ENCODE measurements around the gene CLCN7. TPM values are rescaled to one million over a fixed set of nuclear protein-coding genes. Genes with fewer than 3 reads are reported as not detected.

Gene CLCN7
- total RNA-seq, 1 experiment from 2014 or later, result 8.9 TPM

DNA sequence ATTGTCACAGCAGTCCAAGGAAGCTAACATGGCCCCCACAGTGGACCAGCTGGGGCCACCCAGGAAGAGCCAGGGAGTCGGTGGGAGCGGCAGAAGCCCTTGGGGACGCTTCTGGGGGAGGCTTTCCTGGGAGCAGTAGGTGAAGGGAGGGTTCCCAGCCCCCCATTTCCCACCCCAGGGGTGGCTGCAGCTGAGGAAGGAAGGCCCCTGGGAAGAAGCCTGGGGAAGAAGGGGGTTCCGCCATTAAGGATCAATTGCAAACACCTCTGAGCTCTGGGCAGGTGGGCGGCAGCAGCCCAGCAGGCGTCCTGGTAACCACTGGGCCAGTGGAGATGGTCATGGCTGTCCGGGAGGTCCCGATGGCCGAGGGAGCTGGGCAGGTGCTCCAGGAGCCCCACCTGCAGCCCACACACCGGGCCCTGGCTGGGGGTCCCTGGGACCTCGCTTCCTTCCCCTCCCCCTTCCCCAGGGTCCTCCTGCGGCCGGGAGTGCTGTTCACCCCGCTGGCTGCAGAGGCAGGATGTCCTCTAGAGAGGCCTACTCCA lies 44.5 kb downstream of the CLCN7 start:
- H3K27ac ChIP-seq (ENCODE audit: low read length), result no peak overlapping the region
- DNase-seq, result no peak
- no peaks in the 10 kb centered on the region for H3K36me3 ChIP-seq (ENCODE audit: insufficient read depth, low read length)
- no peaks in the 10 kb centered on the region for H3K9me2 ChIP-seq (replicated peaks; ENCODE audit: insufficient read depth, low read length)
- H3K9me3 ChIP-seq (ENCODE audit: low read length), result no peaks in the 10 kb centered on the region
- H3K4me1 ChIP-seq (ENCODE audit: low read length), result 0 out of 2 replicates have a peak, but pooled peaks cover 2% of the 10 kb centered on the region
- no peak overlapping the region for H3K4me3 ChIP-seq (ENCODE audit: low read length)
- no peak overlapping the region for H2AFZ ChIP-seq (ENCODE audit: low read length)
- H3K9ac ChIP-seq (ENCODE audit: low read length), result no peak overlapping the region
- no peaks in the 10 kb centered on the region for H4K20me1 ChIP-seq (ENCODE audit: insufficient read depth, low read depth, low read length)
- H3K27me3 ChIP-seq (ENCODE audit: low read length), result no peaks in the 10 kb centered on the region
- no peaks in the 10 kb centered on the region for H3K79me2 ChIP-seq (ENCODE audit: low read length)
- no peak overlapping the region for H3K4me2 ChIP-seq (ENCODE audit: low read depth, low read length, poor library complexity, severe bottlenecking)

DNA sequence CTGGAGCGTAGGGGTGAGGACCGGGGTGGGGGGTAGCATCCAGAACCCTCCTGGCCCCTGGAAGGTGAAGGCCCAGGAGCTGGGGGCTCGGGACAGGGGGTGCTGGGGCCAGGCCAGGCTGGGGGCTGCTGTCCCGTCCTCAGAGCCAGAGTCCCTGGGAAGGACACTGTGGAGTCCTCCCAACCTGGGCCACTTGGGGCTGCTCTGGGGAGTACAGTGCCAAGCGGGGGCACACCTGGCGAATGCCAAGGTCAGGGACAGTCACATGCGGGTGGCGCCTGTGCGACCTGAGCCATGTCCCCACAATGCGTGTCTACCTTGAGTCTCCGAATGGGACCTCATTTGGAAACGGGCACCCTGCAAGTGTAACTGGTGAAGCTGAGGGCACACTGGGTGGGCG lies 45.2 kb downstream of the CLCN7 start:
- H3K9ac ChIP-seq (ENCODE audit: low read length), result no peak overlapping the region
- H3K9me3 ChIP-seq (ENCODE audit: low read length), result no peaks in the 10 kb centered on the region
- H3K27me3 ChIP-seq (ENCODE audit: low read length), result no peaks in the 10 kb centered on the region
- no peaks in the 10 kb centered on the region for H3K9me2 ChIP-seq (replicated peaks; ENCODE audit: insufficient read depth, low read length)
- no peak overlapping the region for H3K27ac ChIP-seq (ENCODE audit: low read length)
- no peak overlapping the region for H3K4me3 ChIP-seq (ENCODE audit: low read length)
- no peak for DNase-seq
- no peaks in the 10 kb centered on the region for H4K20me1 ChIP-seq (ENCODE audit: insufficient read depth, low read depth, low read length)
- H3K36me3 ChIP-seq (ENCODE audit: insufficient read depth, low read length), result no peaks in the 10 kb centered on the region
- no peak overlapping the region for H2AFZ ChIP-seq (ENCODE audit: low read length)
- H3K4me1 ChIP-seq (ENCODE audit: low read length), result 0 out of 2 replicates have a peak, but pooled peaks cover 2% of the 10 kb centered on the region
- H3K4me2 ChIP-seq (ENCODE audit: low read depth, low read length, poor library complexity, severe bottlenecking), result no peak overlapping the region
- H3K79me2 ChIP-seq (ENCODE audit: low read length), result no peaks in the 10 kb centered on the region

- Histone ChIP-seq H3K79me2 (ENCODE audit: low read length) (no peaks in the 10 kb centered on the region), H3K27me3 (ENCODE audit: low read length) (no peaks in the 10 kb centered on the region), H3K9me2 (replicated peaks; ENCODE audit: insufficient read depth, low read length) (no peaks in the 10 kb centered on the region), H3K36me3 (ENCODE audit: insufficient read depth, low read length) (no peaks in the 10 kb centered on the region), H3K4me1 (ENCODE audit: low read length) (0 out of 2 replicates have a peak, but pooled peaks cover 2% of the 10 kb centered on the region), H3K4me2 (ENCODE audit: low read depth, low read length, poor library complexity, severe bottlenecking) (no peak overlapping the region), H3K9me3 (ENCODE audit: low read length) (no peaks in the 10 kb centered on the region), H3K27ac (ENCODE audit: low read length) (no peak overlapping the region), H3K9ac (ENCODE audit: low read length) (no peak overlapping the region), H3K4me3 (ENCODE audit: low read length) (no peak overlapping the region), H2AFZ (ENCODE audit: low read length) (no peak overlapping the region), H4K20me1 (ENCODE audit: insufficient read depth, low read depth, low read length) (no peaks in the 10 kb centered on the region)
- DNase-seq, result no peak
Observed at GRCh38 chr16:1429012-1429411, 45.8 kb downstream of the CLCN7 start.

GRCh38 chr16:1428511-1428910 lies 46.3 kb downstream of the CLCN7 start:
- Histone ChIP-seq H3K4me2 (ENCODE audit: low read depth, low read length, poor library complexity, severe bottlenecking) (no peak overlapping the region), H3K79me2 (ENCODE audit: low read length) (no peaks in the 10 kb centered on the region), H3K4me3 (ENCODE audit: low read length) (no peak overlapping the region), H3K27me3 (ENCODE audit: low read length) (no peaks in the 10 kb centered on the region), H2AFZ (ENCODE audit: low read length) (no peak overlapping the region), H3K27ac (ENCODE audit: low read length) (no peak overlapping the region), H3K9me2 (replicated peaks; ENCODE audit: insufficient read depth, low read length) (no peaks in the 10 kb centered on the region), H3K9ac (ENCODE audit: low read length) (no peak overlapping the region), H4K20me1 (ENCODE audit: insufficient read depth, low read depth, low read length) (no peaks in the 10 kb centered on the region), H3K36me3 (ENCODE audit: insufficient read depth, low read length) (no peaks in the 10 kb centered on the region), H3K4me1 (ENCODE audit: low read length) (0 out of 2 replicates have a peak, but pooled peaks cover 2% of the 10 kb centered on the region), H3K9me3 (ENCODE audit: low read length) (no peaks in the 10 kb centered on the region)
- DNase-seq, result peak; percentile 74

- H3K9me3 ChIP-seq (ENCODE audit: low read length), result no peaks in the 10 kb centered on the region
- H3K4me2 ChIP-seq (ENCODE audit: low read depth, low read length, poor library complexity, severe bottlenecking), result no peak overlapping the region
- no peak overlapping the region for H3K4me3 ChIP-seq (ENCODE audit: low read length)
- H3K9me2 ChIP-seq (replicated peaks; ENCODE audit: insufficient read depth, low read length), result no peaks in the 10 kb centered on the region
- no peak overlapping the region for H3K9ac ChIP-seq (ENCODE audit: low read length)
- H2AFZ ChIP-seq (ENCODE audit: low read length), result no peak overlapping the region
- no peak for DNase-seq
- no peaks in the 10 kb centered on the region for H3K79me2 ChIP-seq (ENCODE audit: low read length)
- 0 out of 2 replicates have a peak, but pooled peaks cover 2% of the 10 kb centered on the region for H3K4me1 ChIP-seq (ENCODE audit: low read length)
- no peak overlapping the region for H3K27ac ChIP-seq (ENCODE audit: low read length)
- no peaks in the 10 kb centered on the region for H3K36me3 ChIP-seq (ENCODE audit: insufficient read depth, low read length)
- H4K20me1 ChIP-seq (ENCODE audit: insufficient read depth, low read depth, low read length), result no peaks in the 10 kb centered on the region
- no peaks in the 10 kb centered on the region for H3K27me3 ChIP-seq (ENCODE audit: low read length)
Observed at GRCh38 chr16:1427473-1428461, 47.1 kb downstream of the CLCN7 start.

- no peak overlapping the region for H3K4me2 ChIP-seq (ENCODE audit: low read depth, low read length, poor library complexity, severe bottlenecking)
- no peak for DNase-seq
- no peaks in the 10 kb centered on the region for H3K9me2 ChIP-seq (replicated peaks; ENCODE audit: insufficient read depth, low read length)
- no peaks in the 10 kb centered on the region for H3K79me2 ChIP-seq (ENCODE audit: low read length)
- H3K4me3 ChIP-seq (ENCODE audit: low read length), result no peak overlapping the region
- no peak overlapping the region for H2AFZ ChIP-seq (ENCODE audit: low read length)
- H3K9ac ChIP-seq (ENCODE audit: low read length), result no peak overlapping the region
- H3K27me3 ChIP-seq (ENCODE audit: low read length), result no peaks in the 10 kb centered on the region
- H3K9me3 ChIP-seq (ENCODE audit: low read length), result no peaks in the 10 kb centered on the region
- H3K27ac ChIP-seq (ENCODE audit: low read length), result no peak overlapping the region
- no peaks in the 10 kb centered on the region for H4K20me1 ChIP-seq (ENCODE audit: insufficient read depth, low read depth, low read length)
- no peaks in the 10 kb centered on the region for H3K36me3 ChIP-seq (ENCODE audit: insufficient read depth, low read length)
- 0 out of 2 replicates have a peak, but pooled peaks cover 2% of the 10 kb centered on the region for H3K4me1 ChIP-seq (ENCODE audit: low read length)
Observed at GRCh38 chr16:1426734-1427471, 47.9 kb downstream of the CLCN7 start.

GRCh38 chr16:1425616-1426370 lies 49.0 kb downstream of the CLCN7 start:
- no peak overlapping the region for H2AFZ ChIP-seq (ENCODE audit: low read length)
- no peak overlapping the region for H3K27ac ChIP-seq (ENCODE audit: low read length)
- H3K9me2 ChIP-seq (replicated peaks; ENCODE audit: insufficient read depth, low read length), result no peaks in the 10 kb centered on the region
- no peak overlapping the region for H3K4me2 ChIP-seq (ENCODE audit: low read depth, low read length, poor library complexity, severe bottlenecking)
- H4K20me1 ChIP-seq (ENCODE audit: insufficient read depth, low read depth, low read length), result no peaks in the 10 kb centered on the region
- peaks cover 6% of the 10 kb centered on the region for H3K4me1 ChIP-seq (ENCODE audit: low read length)
- no peak overlapping the region for H3K4me3 ChIP-seq (ENCODE audit: low read length)
- DNase-seq, result no peak
- H3K9me3 ChIP-seq (ENCODE audit: low read length), result no peaks in the 10 kb centered on the region
- no peak overlapping the region for H3K9ac ChIP-seq (ENCODE audit: low read length)
- no peaks in the 10 kb centered on the region for H3K79me2 ChIP-seq (ENCODE audit: low read length)
- H3K27me3 ChIP-seq (ENCODE audit: low read length), result no peaks in the 10 kb centered on the region
- H3K36me3 ChIP-seq (ENCODE audit: insufficient read depth, low read length), result no peaks in the 10 kb centered on the region

All from Karpas-422 (cell line).